ENCODE measurements around the gene CFAP45.

CFAP45 gene

GRCh38 chr1:159935719-159936272 lies 35.8 kb upstream of the CFAP45 start:
- no peak for DNase-seq

DNA sequence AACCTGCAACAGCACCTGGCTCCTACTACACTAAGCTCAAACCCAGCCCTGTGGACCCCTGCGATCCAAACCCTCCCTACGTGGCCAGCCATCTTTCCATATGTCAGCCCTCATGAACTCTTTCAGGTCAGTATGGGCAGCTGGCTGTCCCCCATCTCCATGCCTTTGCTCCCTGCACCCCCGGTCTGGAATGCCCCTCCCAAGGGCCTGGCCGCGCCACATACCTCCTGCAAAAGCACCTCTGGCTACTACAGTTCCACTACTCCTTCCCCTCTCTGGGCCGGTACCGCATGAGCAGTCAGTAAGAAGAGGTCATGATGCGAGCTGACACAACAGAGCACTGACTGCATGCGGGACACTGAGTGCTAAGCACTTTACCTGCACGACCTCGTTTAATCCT lies 35.3 kb upstream of the CFAP45 start:
- DNase-seq: no peak

DNA sequence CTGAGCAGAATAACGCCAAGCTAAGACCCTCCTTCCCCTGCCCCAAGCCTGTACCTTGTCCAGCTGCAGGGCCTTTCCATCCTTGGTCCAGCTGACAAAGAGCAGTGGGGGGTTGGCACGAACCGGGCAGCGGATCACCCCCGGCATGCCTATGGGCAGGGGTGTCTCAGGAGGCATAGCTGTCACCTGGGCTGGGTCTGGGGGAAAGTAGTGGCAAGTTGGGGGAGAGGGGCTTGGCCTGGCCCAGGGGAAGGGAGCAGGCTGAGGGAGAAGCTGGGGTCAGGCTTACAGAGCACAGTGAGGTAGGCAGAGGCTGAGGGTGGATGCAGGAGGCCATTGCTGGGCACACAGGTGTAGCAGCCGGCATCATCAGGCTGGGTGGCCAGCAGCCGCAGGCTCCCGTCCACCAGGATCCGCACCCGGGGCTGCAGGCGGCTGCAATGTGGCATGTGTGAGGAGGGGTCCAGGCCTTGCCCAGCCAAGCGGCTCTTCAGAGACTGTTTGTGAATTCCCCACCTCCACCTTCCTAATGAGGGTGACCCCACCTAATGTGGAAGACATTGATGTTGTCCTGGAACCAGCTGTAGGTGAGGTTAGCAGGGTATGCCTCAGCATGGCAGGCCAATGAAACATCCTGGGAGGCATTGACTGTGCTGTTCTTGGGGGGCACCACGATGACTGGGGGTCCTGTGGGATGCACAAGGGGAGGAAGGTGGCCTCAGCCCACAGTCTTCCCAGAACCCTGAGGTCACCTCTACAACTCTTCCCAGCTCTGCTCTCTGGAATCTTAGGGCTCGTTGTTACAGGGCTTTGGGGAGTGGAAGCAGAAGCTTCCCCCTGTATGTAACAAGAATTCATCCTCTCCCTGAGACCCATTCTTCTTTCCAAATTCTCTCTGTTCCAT lies 34.4 kb upstream of the CFAP45 start:
- no peak for DNase-seq

GRCh38 chr1:159933347-159933746 lies 33.4 kb upstream of the CFAP45 start:
- DNase-seq: no peak

- no peak for DNase-seq
These were observed 32.6 kb upstream of the CFAP45 start for GRCh38 chr1:159932296-159933285.

GRCh38 chr1:159931795-159932173 lies 31.8 kb upstream of the CFAP45 start:
- DNase-seq: no peak

DNA sequence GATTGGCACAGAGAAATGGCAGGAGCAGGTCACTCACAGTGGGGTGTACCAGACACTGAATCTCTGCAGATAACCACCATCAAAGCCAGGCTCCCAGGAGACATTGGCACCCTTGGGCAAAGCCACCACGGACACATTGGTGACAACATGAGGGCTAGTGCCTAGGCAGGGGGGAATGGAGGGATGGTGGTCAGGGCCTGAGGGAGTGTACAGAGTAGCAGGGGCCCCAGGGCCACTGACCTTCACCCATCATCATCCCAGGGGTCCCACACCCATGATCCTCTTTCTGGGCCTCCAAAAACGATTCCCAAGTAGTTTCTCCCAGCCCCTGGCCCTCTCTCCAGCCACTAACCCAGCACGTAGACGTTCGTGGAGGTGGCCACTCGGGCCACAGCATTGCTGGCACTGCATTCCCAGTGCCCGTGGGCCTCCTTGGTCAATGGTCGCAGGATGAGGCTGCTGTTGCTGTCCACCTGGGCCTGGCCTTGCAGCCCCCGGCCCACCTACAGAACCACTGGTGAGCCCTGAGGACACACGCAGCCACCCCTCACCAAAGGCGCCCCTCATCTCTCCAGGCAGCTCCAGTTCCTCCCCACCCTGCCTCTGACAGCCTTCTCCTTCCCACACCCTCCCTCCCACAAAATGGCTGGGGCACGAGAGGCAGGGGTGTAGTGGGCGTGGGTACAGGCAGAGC lies 31.3 kb upstream of the CFAP45 start:
- DNase-seq: no peak

DNA sequence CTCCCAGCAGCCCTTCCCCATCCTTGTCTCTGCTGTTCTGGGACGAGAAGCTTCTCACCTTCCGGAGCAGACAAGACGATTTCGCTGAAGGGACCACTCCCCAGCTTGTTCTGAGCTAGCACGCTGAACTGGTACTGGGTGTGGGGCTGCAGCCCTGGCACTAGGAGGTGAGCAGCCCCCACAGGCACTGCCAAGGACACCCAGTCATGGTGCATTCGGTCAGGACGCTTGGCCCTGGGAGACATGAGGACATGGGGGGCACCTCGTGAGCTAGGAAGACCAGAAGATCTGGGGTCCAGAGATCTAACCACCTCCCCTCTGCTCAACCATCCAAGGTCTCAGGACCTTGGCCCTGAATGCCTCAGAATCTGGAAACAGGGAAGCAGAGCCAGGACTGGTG lies 30.7 kb upstream of the CFAP45 start:
- no peak for DNase-seq

DNA sequence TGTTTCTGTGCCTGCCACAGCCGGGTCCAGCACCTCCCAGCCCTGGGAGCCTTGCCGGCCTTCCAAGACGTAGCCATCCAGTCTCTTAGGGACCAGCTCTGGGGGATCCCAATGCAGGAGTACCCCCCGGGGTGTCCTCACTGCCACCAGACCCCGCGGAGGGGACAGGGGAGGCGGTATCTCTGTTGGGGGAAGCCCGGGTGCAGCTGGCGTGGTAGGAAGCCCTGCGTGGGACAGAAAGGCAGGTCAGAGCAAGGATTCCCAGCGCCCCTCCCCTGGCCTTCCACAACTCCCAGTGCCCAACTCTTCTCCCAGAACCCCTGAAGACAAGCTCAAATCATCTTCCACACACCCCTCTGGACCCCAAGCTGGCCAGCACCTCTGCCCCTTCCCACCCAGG lies 30.3 kb upstream of the CFAP45 start:
- no peak for DNase-seq

DNA sequence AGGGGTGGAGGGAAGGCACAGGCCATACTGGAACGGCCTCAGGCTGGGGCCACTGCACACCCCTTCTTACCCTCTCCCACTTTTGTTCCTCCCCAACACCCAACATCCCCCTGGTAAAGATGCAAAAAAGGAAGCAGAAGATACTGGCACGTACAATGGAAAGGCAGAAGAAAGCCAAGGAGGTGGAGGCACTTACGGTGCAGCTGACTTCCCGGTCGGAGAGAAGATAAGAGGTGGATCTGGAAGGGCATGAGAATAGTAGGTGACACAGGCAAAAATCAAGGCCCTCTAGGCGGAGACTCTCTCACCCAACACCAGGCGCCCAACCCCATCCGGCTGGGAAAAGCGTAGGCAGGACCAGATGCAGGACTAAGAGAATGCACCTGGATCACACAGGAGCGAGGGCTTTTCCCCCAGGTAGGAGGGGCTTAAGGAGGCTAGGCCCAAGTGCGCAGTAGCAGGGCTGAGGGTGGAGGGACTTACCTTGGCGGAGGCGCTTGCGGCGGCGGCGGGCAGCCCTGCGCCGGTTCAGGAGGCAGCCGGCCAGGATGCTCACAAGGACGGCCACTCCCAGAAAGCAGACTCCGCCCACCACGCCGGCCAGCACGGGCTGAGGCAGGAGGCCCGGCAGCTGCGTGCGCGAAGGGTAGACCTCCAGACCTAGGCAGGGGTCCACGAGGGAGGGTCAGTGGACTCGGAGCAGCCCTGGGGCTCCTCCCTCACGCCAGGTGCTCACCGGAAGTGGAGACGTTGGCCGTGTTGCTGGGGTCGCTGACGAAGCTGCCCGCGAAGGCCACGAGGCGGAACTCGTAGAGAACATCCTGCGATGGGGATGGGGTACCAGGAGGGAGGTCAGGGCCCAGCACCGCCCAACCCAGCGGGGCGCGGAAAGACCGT lies 29.4 kb upstream of the CFAP45 start:
- DNase-seq: no peak

DNA sequence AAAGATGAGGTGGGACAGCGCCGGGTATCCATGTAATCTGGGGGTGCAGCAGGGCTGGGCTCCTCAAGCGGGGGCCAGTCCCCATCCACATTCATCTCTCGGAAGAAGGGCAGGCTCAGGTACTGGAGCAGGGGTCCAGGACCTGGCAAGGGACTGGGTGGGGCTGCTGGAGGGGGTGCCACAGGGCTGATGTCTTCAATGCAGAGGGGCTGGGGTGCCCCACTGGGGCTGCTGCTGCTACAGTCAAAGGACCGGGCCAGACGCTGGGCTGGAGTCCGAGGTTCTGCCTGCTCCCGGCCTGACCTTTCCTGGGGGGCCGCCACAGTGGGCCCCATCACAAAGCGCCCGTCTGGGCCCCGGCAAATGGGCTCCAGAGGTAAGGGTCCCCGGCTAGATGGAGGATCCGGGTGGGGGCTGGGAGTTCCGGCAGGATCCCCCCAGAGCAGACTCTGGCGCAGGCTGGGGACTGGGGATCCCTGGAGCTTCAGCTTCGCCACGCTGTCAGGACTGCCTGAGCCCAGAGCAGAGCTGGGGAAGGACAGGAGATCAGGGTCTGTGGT lies 28.6 kb upstream of the CFAP45 start:
- no peak for DNase-seq

DNA sequence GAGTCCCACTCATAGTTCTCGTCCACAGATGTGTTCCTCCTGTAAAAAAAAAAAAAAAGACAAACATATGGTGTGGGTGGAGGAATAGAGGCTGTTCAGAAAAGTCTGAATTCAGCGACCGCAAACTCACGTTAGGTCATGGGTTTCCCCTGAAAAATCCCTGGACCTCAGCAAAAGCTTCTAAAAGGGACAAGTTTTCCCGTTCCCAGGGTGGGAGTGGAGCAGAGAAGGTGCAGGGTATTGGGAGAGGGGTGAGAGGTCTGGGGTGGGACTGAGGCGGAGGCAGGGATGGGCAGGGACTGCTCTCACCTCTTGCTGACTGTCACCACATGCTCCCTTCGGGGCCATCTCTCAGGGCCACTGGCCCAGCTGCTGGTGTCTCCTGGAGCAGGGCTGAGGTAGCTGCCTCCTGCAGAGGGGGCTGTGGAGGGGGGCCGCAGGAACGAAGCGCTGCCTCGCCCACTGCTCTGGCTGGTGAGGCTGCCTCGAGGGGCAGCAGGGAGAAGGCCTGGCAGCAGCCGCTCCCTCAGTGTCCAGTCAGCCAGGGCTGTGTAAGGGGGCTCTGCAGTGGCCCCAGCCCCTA lies 28.0 kb upstream of the CFAP45 start:
- no peak for DNase-seq

DNA sequence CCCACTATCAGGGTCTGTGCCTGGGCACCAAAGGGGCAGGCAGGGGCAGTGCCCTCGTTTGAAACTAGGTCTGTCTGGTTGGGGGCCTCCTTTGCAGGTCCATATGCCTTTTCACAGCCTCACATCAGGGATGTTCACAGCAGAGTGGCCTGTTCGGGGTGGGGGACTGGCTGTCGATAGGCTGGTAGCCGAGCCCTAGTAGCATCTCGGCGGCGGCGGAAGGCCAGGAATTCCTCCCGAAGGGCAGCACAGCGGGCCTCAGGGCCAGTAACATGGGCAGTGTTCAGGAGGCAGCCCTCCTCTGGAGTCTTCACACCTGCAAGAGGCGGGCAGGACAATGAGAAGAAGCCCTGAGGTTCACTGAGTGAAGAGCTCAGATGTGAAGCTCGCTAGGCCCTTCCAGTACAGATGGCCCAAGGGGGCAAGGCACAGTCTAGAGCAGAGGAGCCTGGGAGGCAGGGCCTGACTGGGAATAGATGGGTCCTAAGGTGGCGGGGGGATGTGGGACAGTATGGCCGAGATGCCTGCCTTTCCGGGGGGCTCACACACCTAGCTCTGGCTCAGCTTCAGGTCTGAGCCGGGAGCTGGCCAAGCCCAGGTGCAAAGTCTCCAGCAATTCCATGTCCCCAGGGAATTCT lies 27.4 kb upstream of the CFAP45 start:
- no peak for DNase-seq

- DNase-seq: no peak
These were observed 25.7 kb upstream of the CFAP45 start for GRCh38 chr1:159925719-159926078.

DNA sequence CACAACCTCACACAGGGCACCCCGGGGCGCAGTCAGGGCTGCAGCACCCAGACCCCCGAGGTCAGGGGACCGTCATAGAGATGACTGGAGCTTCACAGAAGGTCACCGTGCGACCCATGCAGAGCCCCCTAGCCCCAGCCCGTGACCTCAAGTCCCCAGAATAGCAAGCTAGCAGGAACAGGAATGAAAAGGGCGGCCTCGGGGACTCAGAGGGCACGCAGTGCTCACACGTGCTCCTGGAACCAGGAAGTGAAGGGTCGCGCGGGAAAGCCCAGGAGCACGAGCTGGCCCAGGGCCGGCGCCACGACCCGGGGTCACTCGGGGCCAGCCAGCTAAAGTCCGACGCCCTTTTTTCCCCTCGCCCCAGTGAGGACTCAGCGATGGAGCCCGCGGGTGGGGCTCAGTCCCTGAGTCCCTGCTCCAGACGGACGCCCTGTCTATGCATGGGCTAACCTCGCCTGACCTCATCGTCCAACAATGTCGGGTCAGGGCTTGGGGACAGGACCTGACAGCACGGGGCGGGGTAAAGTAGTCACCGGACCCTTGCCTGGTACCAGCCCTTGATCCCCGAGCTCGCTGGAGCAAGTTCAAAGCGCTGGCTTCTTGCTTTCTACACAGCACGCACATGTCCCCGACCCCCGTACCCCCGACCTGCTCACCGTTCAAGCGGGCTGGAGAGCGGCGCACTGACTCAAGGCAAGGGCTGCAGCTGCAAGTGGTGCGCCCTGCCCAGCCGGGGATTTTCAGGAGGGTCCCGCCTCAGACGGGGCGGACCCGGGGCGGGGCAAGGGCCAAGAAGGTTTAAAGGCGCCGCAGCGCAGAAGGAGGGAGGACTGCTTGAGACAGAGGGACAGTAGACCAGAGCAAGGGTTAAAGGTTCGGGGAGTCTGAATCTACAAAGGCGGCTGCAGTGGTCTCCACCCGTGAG lies 25.1 kb upstream of the CFAP45 start, which contains the start of gene TAGLN2:
Gene TAGLN2 (minus strand): TSS at position 717 of the 928 bp plus-strand sequence. CDS start 4,998 bp downstream, outside the sequence.
- no peak for DNase-seq

DNA sequence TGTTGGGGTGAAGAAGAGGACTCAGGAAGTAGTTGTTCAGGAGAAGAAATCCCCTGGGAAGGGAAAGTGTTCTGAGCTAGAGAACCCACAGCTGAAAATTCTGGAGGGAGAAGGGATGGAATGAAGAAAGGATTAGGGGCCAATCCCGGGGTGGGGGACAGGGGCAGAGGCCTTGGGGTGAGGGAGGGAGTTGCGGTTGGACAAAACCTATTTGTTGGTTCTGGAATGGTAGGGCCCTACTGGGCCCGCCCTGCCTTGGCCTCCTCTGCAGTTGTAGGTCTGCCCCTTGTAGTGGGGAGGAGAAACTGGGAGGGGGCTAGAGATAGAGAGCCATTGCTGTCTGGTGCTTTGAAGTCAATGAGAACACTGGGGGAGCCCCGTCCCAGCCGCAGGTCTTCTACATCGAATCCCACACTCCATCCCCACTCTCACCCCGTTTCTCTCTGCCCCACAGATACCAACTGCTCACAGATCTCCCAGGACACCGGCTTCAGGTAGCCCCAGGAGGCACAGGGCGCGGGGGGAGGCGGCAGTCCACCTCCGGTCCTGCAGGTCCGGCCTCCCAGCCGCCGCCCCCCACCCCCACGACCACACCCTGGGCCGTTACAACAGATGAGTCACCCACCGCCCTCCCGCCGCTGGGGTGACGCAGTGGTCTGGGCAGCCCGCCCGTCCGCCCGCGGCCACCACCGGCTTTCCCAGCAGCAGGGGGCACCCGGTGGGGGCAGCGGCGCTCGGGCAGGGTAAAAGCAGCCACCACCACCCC lies 24.2 kb upstream of the CFAP45 start:
- no peak for DNase-seq

DNA sequence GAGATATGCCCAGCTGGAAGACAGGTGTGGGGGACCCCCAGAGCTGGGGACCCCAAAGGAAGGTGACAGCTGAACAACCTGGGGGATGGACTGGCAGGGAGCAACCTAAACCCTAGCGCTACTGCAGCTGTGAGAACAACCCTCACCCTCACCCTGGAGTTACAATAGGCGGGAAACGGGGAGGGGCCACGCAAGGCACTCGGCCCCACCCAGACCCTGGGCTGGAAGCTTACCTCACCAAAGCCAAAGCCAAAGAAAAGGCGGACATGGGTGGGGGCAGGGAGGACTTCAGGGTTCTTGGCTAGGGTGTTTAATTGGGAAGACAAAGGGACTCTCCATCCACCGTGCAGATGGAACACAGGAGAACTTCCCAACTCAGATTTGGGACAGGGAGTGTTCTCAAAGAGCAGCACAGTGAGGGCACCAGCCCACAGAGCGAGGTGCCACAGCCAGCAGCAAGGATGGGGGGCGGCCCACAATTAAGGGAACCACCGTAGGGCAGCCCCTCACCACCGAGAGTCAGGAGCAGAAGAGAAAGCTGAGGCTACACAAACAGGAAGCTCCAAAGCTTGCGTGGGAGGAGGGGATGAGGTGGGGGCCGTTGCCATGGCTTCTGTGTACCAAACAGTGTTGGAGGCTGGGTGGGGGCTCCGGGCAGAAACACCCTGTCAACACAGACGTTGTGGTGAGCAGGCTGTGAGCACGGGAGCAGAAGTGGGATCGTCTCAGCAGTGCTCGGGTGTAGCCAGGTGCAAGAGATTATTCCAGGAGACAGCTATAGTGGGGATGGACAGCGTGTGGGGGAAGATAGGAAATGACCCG lies 23.4 kb upstream of the CFAP45 start:
- DNase-seq: no peak
